GM21717 (cell line): Measurements from ENCODE around the gene KLHL1.

ENCODE experiments used
- ATAC-seq: cut with Tn5 transposase; IDR thresholded peaks from one replicate; pipeline ENCODE4 v1.9.1; 2021; ENCODE audit warnings: mild to moderate bottlenecking, moderate library complexity; ENCODE audit not compliant: unreplicated experiment

Gene KLHL1

GRCh38 chr13:70022646-70023045 lies 85.6 kb downstream of the KLHL1 start:
- no peak for ATAC-seq

GRCh38 chr13:70016116-70016515 lies 92.1 kb downstream of the KLHL1 start:
- no peak for ATAC-seq

GRCh38 chr13:70014337-70014736 lies 93.9 kb downstream of the KLHL1 start:
- ATAC-seq: no peak

GRCh38 chr13:69999875-70000274 lies 108.4 kb downstream of the KLHL1 start:
- no peak for ATAC-seq

GRCh38 chr13:69997061-69997460 lies 111.2 kb downstream of the KLHL1 start:
- ATAC-seq: no peak

GRCh38 chr13:69980799-69981198 lies 127.5 kb downstream of the KLHL1 start:
- peak; percentile 88 for ATAC-seq

GRCh38 chr13:69975496-69975895 lies 132.8 kb downstream of the KLHL1 start:
- ATAC-seq: no peak

- ATAC-seq: no peak
These were observed 137.7 kb downstream of the KLHL1 start for GRCh38 chr13:69970520-69970919.

GRCh38 chr13:69959046-69959445 lies 149.2 kb downstream of the KLHL1 start:
- no peak for ATAC-seq

- no peak for ATAC-seq
These were observed 151.4 kb downstream of the KLHL1 start for GRCh38 chr13:69956839-69957238.

GRCh38 chr13:69956349-69956748 lies 151.9 kb downstream of the KLHL1 start:
- ATAC-seq: no peak

GRCh38 chr13:69955271-69955670 lies 153.0 kb downstream of the KLHL1 start:
- no peak for ATAC-seq

- ATAC-seq: no peak
These were observed 156.8 kb downstream of the KLHL1 start for GRCh38 chr13:69951412-69951811.

- no peak for ATAC-seq
These were observed 158.1 kb downstream of the KLHL1 start for GRCh38 chr13:69950160-69950559.

GRCh38 chr13:69948016-69948415 lies 160.2 kb downstream of the KLHL1 start:
- peak; percentile 99 for ATAC-seq

- ATAC-seq: peak; percentile 24
These were observed 160.7 kb downstream of the KLHL1 start for GRCh38 chr13:69947582-69947981.

- no peak for ATAC-seq
These were observed 161.7 kb downstream of the KLHL1 start for GRCh38 chr13:69946511-69946910.

- peak; percentile 97 for ATAC-seq
These were observed 173.2 kb downstream of the KLHL1 start for GRCh38 chr13:69935043-69935442.

GRCh38 chr13:69928262-69928661 lies 180.0 kb downstream of the KLHL1 start:
- no peak for ATAC-seq

GRCh38 chr13:69921156-69921555 lies 187.1 kb downstream of the KLHL1 start:
- no peak for ATAC-seq

GRCh38 chr13:69912630-69913029 lies 195.6 kb downstream of the KLHL1 start:
- ATAC-seq: no peak

GRCh38 chr13:69910800-69911199 lies 197.5 kb downstream of the KLHL1 start:
- ATAC-seq: no peak

GRCh38 chr13:69904784-69905183 lies 203.5 kb downstream of the KLHL1 start:
- no peak for ATAC-seq

GRCh38 chr13:69903081-69903480 lies 205.2 kb downstream of the KLHL1 start:
- ATAC-seq: no peak
